OCI-LY1 (cell line): Measurements from ENCODE around the gene FYN.

ENCODE experiments used
- H2AFZ ChIP-seq: fragments of 200-600 bp; sonication (generic), shearing (Covaris generic); 2 replicates; pipeline ENCODE4 v1.6.0; 2014; ENCODE audit warnings: antibody characterized with exemption, mild to moderate bottlenecking, low read length
- H3F3A ChIP-seq: fragments of 200-600 bp; sonication (generic), shearing (Covaris generic); 2 replicates; pipeline ENCODE4 v1.6.0; 2014; ENCODE audit warnings: mild to moderate bottlenecking, antibody characterized with exemption, low read length, moderate library complexity; ENCODE audit not compliant: insufficient read depth
- H3K27ac ChIP-seq: fragments of 200-600 bp; sonication (generic); 2 replicates; pipeline ENCODE4 v1.5.1; 2014; ENCODE audit warnings: low read length, mixed run types, mild to moderate bottlenecking, low read depth; ENCODE audit not compliant: poor library complexity, severe bottlenecking
- H3K27me3 ChIP-seq: fragments of 200-600 bp; sonication (generic); 2 replicates; pipeline ENCODE4 v1.6.0; 2014; ENCODE audit warnings: antibody characterized with exemption, mild to moderate bottlenecking, low read length, moderate library complexity; ENCODE audit not compliant: insufficient read depth
- H3K36me3 ChIP-seq: fragments of 200-600 bp; sonication (generic); 2 replicates; pipeline ENCODE4 v1.6.1; 2014; ENCODE audit warnings: mild to moderate bottlenecking, antibody characterized with exemption, low read length, moderate library complexity, mixed read lengths; ENCODE audit not compliant: insufficient read depth
- H3K4me1 ChIP-seq: fragments of 200-600 bp; sonication (generic); 2 replicates; pipeline ENCODE4 v1.5.1; 2014; ENCODE audit warnings: mild to moderate bottlenecking, low read length, moderate library complexity; ENCODE audit not compliant: insufficient read depth, severe bottlenecking
- H3K4me2 ChIP-seq: fragments of 200-600 bp; sonication (generic), shearing (Covaris generic); 2 replicates; pipeline ENCODE4 v1.6.1; 2014; ENCODE audit warnings: low read length
- H3K4me3 ChIP-seq: fragments of 200-600 bp; sonication (generic); 2 replicates; pipeline ENCODE4 v1.5.1; 2014; ENCODE audit warnings: low read length, low read depth, mild to moderate bottlenecking, mixed read lengths; ENCODE audit not compliant: poor library complexity, severe bottlenecking
- H3K79me2 ChIP-seq: fragments of 200-600 bp; shearing (Covaris generic); 2 replicates; pipeline ENCODE4 v1.6.1; 2016; ENCODE audit warnings: mixed run types, low read length, mixed read lengths; ENCODE audit not compliant: insufficient read depth
- H3K9ac ChIP-seq: fragments of 200-600 bp; sonication (generic), shearing (Covaris generic); 2 replicates; pipeline ENCODE4 v1.6.1; 2014; ENCODE audit warnings: mild to moderate bottlenecking, low read length, mixed read lengths
- H3K9me2 ChIP-seq: fragments of 200-600 bp; sonication (generic), shearing (Covaris generic); 2 replicates; pipeline ENCODE4 v1.6.1; 2014; ENCODE audit warnings: low read depth, mild to moderate bottlenecking, low read length, mixed read lengths
- H3K9me3 ChIP-seq: fragments of 200-600 bp; shearing (Covaris generic); 2 replicates; pipeline ENCODE4 v1.6.1; 2014; ENCODE audit warnings: low read length, mixed read lengths
- H4K20me1 ChIP-seq: fragments of 200-600 bp; sonication (generic), shearing (Covaris generic); 2 replicates; pipeline ENCODE4 v1.6.0; 2016; ENCODE audit warnings: mild to moderate bottlenecking, low read length; ENCODE audit not compliant: insufficient read depth
- EZH2 ChIP-seq: fragments of 200-600 bp; sonication (generic), shearing (Covaris generic); IDR thresholded peaks from 2 replicates; pipeline ENCODE4 v1.8.0; 2017; ENCODE audit warnings: borderline replicate concordance, mixed run types, mild to moderate bottlenecking, antibody characterized with exemption, low read length, moderate library complexity, mixed read lengths
- TF ChIP-seq, protein P1 (sequence below): fragments of 200-600 bp; sonication (generic), shearing (Covaris generic); IDR thresholded peaks from 2 replicates; pipeline ENCODE4 v1.5.1; 2017; ENCODE audit warnings: mild to moderate bottlenecking, antibody characterized with exemption, low read length, moderate library complexity, mixed read lengths

The FYN gene

DNA sequence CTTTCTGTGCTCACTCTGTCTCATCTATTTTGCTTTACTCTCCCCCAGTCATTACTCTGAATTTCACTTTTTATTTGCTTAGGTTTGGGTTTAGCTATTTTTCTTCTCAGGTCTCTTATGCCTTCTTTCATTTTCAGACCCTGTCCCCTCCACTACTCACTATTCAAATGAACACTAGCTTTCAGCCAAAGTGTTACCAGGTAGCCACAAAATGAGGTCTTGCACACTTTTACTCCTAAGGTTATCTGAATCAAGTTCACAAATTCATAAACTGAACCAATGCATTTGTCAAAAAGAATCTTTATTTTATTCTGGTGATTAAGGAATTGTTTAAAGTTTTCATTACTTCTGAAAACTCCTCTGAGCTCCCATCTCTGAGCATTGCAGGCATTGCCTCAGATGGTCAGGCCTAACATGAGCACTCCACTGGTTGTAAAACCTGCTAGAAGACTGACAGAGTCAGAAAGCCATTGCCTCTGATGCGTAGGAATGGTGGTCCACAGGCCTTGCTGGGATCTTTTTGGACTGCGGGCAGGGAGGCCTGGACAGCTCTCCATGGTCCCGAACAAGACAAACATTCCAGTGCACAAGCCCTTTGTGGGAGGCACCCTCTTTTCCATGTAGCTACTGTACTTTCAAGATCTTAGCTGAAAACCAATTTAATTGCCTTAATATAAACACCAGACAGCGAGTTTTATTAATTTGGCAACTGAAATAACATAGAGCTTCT, 48.5 kb downstream of the FYN start:
- H3F3A ChIP-seq = no peaks in the 10 kb centered on the region
- H4K20me1 ChIP-seq = no peaks in the 10 kb centered on the region; the same call in 1 of the 2 replicates
- no peaks in the 10 kb centered on the region for H3K36me3 ChIP-seq
- H3K27ac ChIP-seq = no peak overlapping the region
- H3K27me3 ChIP-seq = no peaks in the 10 kb centered on the region
- no peak overlapping the region for H3K9ac ChIP-seq
- no peak overlapping the region for H3K4me3 ChIP-seq
- H3K4me2 ChIP-seq = no peak overlapping the region
- H2AFZ ChIP-seq = no peak overlapping the region
- no peaks in the 10 kb centered on the region for H3K9me2 ChIP-seq
- H3K9me3 ChIP-seq = no peaks in the 10 kb centered on the region
- H3K4me1 ChIP-seq = no peaks in the 10 kb centered on the region
- TF ChIP-seq, protein P1, sequence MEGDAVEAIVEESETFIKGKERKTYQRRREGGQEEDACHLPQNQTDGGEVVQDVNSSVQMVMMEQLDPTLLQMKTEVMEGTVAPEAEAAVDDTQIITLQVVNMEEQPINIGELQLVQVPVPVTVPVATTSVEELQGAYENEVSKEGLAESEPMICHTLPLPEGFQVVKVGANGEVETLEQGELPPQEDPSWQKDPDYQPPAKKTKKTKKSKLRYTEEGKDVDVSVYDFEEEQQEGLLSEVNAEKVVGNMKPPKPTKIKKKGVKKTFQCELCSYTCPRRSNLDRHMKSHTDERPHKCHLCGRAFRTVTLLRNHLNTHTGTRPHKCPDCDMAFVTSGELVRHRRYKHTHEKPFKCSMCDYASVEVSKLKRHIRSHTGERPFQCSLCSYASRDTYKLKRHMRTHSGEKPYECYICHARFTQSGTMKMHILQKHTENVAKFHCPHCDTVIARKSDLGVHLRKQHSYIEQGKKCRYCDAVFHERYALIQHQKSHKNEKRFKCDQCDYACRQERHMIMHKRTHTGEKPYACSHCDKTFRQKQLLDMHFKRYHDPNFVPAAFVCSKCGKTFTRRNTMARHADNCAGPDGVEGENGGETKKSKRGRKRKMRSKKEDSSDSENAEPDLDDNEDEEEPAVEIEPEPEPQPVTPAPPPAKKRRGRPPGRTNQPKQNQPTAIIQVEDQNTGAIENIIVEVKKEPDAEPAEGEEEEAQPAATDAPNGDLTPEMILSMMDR = no peak
- no peak for TF ChIP-seq EZH2
- H3K79me2 ChIP-seq = no peaks in the 10 kb centered on the region

- no peak overlapping the region for H3K4me3 ChIP-seq
- no peak overlapping the region for H3K9ac ChIP-seq
- H3K27me3 ChIP-seq = no peaks in the 10 kb centered on the region
- H3K9me2 ChIP-seq = no peaks in the 10 kb centered on the region
- no peaks in the 10 kb centered on the region for H3K79me2 ChIP-seq
- H3K4me1 ChIP-seq = no peaks in the 10 kb centered on the region
- no peaks in the 10 kb centered on the region; the same call in 1 of the 2 replicates for H4K20me1 ChIP-seq
- H3K27ac ChIP-seq = no peak overlapping the region
- H3K36me3 ChIP-seq = no peaks in the 10 kb centered on the region
- TF ChIP-seq EZH2 = no peak
- TF ChIP-seq, protein P1 = no peak
- no peak overlapping the region for H2AFZ ChIP-seq
- H3K4me2 ChIP-seq = no peak overlapping the region
- H3F3A ChIP-seq = no peaks in the 10 kb centered on the region
- no peaks in the 10 kb centered on the region for H3K9me3 ChIP-seq
Observed at GRCh38 chr6:111823831-111824607, 49.2 kb downstream of the FYN start.

DNA sequence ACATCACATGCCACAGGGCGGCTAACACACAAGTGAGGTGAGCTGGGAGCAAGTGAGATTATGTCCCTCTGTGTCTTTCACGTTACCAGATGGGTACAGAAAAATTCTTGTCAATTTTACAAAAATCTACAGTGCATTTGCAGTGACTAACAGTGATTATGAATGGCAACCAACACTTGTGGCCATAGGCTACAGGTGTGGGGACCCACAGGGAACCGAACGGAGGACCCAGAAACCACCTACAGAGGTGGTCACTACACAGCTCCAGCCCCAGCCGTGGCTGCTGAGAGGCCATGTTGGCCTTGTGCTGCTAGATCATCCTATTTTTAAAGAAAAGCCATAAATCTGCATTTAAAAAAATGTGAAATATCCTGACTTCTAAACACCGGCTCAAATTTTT, 50.2 kb downstream of the FYN start:
- H3K9me3 ChIP-seq = no peaks in the 10 kb centered on the region
- H3K27me3 ChIP-seq = no peaks in the 10 kb centered on the region
- no peaks in the 10 kb centered on the region for H3K79me2 ChIP-seq
- H4K20me1 ChIP-seq = no peaks in the 10 kb centered on the region; the same call in 1 of the 2 replicates
- no peaks in the 10 kb centered on the region for H3F3A ChIP-seq
- no peak overlapping the region for H3K9ac ChIP-seq
- no peak overlapping the region for H2AFZ ChIP-seq
- no peak overlapping the region for H3K4me3 ChIP-seq
- H3K36me3 ChIP-seq = no peaks in the 10 kb centered on the region
- H3K4me1 ChIP-seq = no peaks in the 10 kb centered on the region
- no peak overlapping the region for H3K27ac ChIP-seq
- TF ChIP-seq EZH2 = no peak
- TF ChIP-seq, protein P1 = no peak
- no peak overlapping the region for H3K4me2 ChIP-seq
- no peaks in the 10 kb centered on the region for H3K9me2 ChIP-seq
